ENCODE data around the gene MARK1. TPM values are rescaled to one million over a fixed set of nuclear protein-coding genes. Genes with fewer than 3 reads are reported as not detected.

Gene MARK1
- total RNA-seq, result 2.7 and 2.8 TPM in 2 replicates

GRCh38 chr1:220527908-220528678, at the start of gene MARK1:
TSS of gene MARK1 (plus strand) at chr1:220528136. CDS start at chr1:220528823, 687 bp downstream.

GRCh38 chr1:220690140-220691052, 162.5 kb downstream of the MARK1 start, which contains the start of gene C1orf115:
TSS of gene C1orf115 (plus strand) at chr1:220690363. CDS start at chr1:220690403, 40 bp downstream.

Small RNA genes within 50 kb of the gene (small RNA-seq; reads per million reads assigned to genes)
- gene RN7SL464P, result not detected

Other genes starting within 250 kb of the MARK1 start
- gene C1orf115, start 162.2 kb downstream of the MARK1 start, total RNA-seq, result 23.3 and 25.0 TPM in 2 replicates
- 8.1 and 14.1 TPM in 2 replicates for gene MTARC2, start 220.2 kb downstream of the MARK1 start, total RNA-seq

Data from thoracic aorta endothelial cell (primary cell).